Smooth muscle cell (in vitro differentiated cells): ENCODE data around the gene PPFIBP2. TPM values are rescaled to one million over a fixed set of nuclear protein-coding genes. Genes with fewer than 3 reads are reported as not detected.

Source experiments
- DNase-seq: peaks from one replicate; lab custom pipeline; 2025; ENCODE audit not compliant: unreplicated experiment; lab: John Stamatoyannopoulos, UW
- H2AFZ ChIP-seq: fragments of 200-600 bp; sonication (generic); 2 replicates; pipeline ENCODE4 v1.6.0; 2016; ENCODE audit warnings: antibody characterized with exemption, low read depth, mild to moderate bottlenecking
- H3F3A ChIP-seq: fragments of 200-600 bp; sonication (generic); 2 replicates; pipeline ENCODE4 v1.6.0; 2017; ENCODE audit warnings: antibody characterized with exemption, low read depth
- H3K27ac ChIP-seq: fragments of 200-600 bp; sonication (generic); 2 replicates; pipeline ENCODE4 v1.5.1; 2016; ENCODE audit warnings: low read depth, mild to moderate bottlenecking
- H3K27me3 ChIP-seq: fragments of 200-600 bp; sonication (generic); 2 replicates; pipeline ENCODE4 v1.6.1; 2016; ENCODE audit warnings: low read depth, mild to moderate bottlenecking
- H3K36me3 ChIP-seq: fragments of 200-600 bp; sonication (generic); 2 replicates; pipeline ENCODE4 v1.5.1; 2016; ENCODE audit warnings: low read depth
- H3K4me1 ChIP-seq: fragments of 200-600 bp; sonication (generic); 2 replicates; pipeline ENCODE4 v1.5.1; 2016; ENCODE audit warnings: low read depth
- H3K4me2 ChIP-seq: fragments of 200-600 bp; sonication (generic); 2 replicates; pipeline ENCODE4 v1.6.0; 2016; ENCODE audit warnings: mild to moderate bottlenecking
- H3K4me3 ChIP-seq: fragments of 200-600 bp; sonication (generic); 2 replicates; pipeline ENCODE4 v1.5.1; 2016; ENCODE audit warnings: mild to moderate bottlenecking
- H3K79me2 ChIP-seq: fragments of 200-600 bp; sonication (generic); 2 replicates; pipeline ENCODE4 v1.6.0; 2016; ENCODE audit warnings: low read depth, mild to moderate bottlenecking
- H3K9ac ChIP-seq: fragments of 200-600 bp; sonication (generic); 2 replicates; pipeline ENCODE4 v1.6.0; 2016; ENCODE audit warnings: low read depth
- H3K9me3 ChIP-seq: fragments of 200-600 bp; sonication (generic); replicated peaks from 2 replicates; pipeline ENCODE4 v1.5.1; 2016; ENCODE audit warnings: low read depth
- H4K20me1 ChIP-seq: fragments of 200-600 bp; sonication (generic); 2 replicates; pipeline ENCODE4 v1.6.0; 2016; ENCODE audit warnings: low read depth
- WGBS: methylation state at CpG from one replicate; pipeline ENCODE4 v1.1.7; 2016; ENCODE audit warnings: low lambda C conversion rate; 5-methylcytosine and 5-hydroxymethylcytosine counted together
- polyA plus RNA-seq: library from polyadenylated mRNA; unstranded; fragments of >200 nt; fragmentation: Nextera tagmentation; extraction: Ambion mirVana; gene quantifications from 2 replicates; pipeline ENCODE4 v1.2.1, GENCODE V29; 2016
- total RNA-seq: library from RNA; depleted of rRNA; stranded (reverse); fragments of >200 nt; gene quantifications from 2 replicates; pipeline ENCODE4 v1.2.3, GENCODE V29; 2014
- TF ChIP-seq, protein P1 (sequence below): fragments of 200-600 bp; sonication (generic); IDR thresholded peaks from 2 replicates; pipeline ENCODE4 v1.5.1; 2017; ENCODE audit warnings: borderline replicate concordance, mild to moderate bottlenecking, antibody characterized with exemption; ENCODE audit not compliant: insufficient read depth, poor library complexity, severe bottlenecking

Gene PPFIBP2
- total and polyA plus RNA-seq, 2 experiments from 2014 or later = 9.8 to 20.2 TPM

DNA sequence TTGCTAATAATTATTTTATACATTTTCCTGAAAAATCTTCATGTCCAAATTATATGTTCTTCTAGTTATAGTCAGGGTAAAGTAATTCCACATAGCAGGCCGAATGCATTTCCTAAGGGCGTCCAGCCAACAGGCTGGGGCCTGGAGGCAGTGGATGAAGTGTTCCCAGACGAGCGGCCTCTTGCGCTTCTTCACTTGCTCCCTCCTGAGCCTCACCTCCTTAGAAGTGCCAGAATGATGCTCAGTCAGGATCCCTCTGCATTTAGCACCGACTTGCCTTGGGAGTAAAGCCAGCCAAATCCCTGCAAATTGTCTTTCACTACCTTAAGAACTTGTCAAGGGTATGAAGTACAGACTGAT, 27.0 kb upstream of the PPFIBP2 start:
- Histone ChIP-seq H3K4me3 (peak overlapping the region; percentile 32), H3K4me1 (no peaks in the 10 kb centered on the region), H3K27ac (no peak overlapping the region), H4K20me1 (no peaks in the 10 kb centered on the region), H2AFZ (no peak overlapping the region), H3K9me3 (no peaks in the 10 kb centered on the region), H3K4me2 (no peak overlapping the region), H3F3A (no peaks in the 10 kb centered on the region), H3K36me3 (no peaks in the 10 kb centered on the region), H3K9ac (no peak overlapping the region), H3K79me2 (no peaks in the 10 kb centered on the region), H3K27me3 (no peaks in the 10 kb centered on the region)
- no peak for DNase-seq
- TF ChIP-seq, protein P1, sequence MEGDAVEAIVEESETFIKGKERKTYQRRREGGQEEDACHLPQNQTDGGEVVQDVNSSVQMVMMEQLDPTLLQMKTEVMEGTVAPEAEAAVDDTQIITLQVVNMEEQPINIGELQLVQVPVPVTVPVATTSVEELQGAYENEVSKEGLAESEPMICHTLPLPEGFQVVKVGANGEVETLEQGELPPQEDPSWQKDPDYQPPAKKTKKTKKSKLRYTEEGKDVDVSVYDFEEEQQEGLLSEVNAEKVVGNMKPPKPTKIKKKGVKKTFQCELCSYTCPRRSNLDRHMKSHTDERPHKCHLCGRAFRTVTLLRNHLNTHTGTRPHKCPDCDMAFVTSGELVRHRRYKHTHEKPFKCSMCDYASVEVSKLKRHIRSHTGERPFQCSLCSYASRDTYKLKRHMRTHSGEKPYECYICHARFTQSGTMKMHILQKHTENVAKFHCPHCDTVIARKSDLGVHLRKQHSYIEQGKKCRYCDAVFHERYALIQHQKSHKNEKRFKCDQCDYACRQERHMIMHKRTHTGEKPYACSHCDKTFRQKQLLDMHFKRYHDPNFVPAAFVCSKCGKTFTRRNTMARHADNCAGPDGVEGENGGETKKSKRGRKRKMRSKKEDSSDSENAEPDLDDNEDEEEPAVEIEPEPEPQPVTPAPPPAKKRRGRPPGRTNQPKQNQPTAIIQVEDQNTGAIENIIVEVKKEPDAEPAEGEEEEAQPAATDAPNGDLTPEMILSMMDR = no peak
- WGBS = 90% methylated on average over 6 of the region's 6 CpGs

DNA sequence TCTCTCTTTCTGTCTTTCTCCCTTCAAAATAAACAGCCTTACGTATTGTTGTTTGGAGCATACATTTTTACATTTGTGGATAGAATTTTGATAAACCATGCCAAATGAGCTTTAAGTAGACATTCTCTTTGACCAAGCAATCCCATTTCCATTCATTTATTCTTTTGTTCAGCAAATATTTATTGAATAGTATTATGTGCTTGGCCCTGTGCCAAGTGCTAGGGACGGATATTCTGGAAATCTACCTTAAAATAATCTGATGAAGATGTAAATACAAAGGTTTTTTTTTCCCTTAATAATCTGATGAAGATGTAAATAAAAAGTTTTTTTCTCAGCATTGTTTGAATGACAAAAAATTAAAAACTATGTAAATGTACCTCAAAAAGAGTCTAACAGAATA, 26.4 kb upstream of the PPFIBP2 start:
- H3K9me3 ChIP-seq = no peaks in the 10 kb centered on the region
- H3K4me2 ChIP-seq = no peak overlapping the region
- H3K79me2 ChIP-seq = no peaks in the 10 kb centered on the region
- no peak overlapping the region for H3K9ac ChIP-seq
- no peaks in the 10 kb centered on the region for H4K20me1 ChIP-seq
- no peak for DNase-seq
- TF ChIP-seq, protein P1 = no peak
- no peaks in the 10 kb centered on the region for H3K4me1 ChIP-seq
- H3K4me3 ChIP-seq = peak overlapping the region; percentile 32
- no peaks in the 10 kb centered on the region for H3K36me3 ChIP-seq
- no peaks in the 10 kb centered on the region for H3F3A ChIP-seq
- no peaks in the 10 kb centered on the region for H3K27me3 ChIP-seq
- no peak overlapping the region for H3K27ac ChIP-seq
- no peak overlapping the region for H2AFZ ChIP-seq
- WGBS = 97% methylated on average over 2 of the region's 2 CpGs

DNA sequence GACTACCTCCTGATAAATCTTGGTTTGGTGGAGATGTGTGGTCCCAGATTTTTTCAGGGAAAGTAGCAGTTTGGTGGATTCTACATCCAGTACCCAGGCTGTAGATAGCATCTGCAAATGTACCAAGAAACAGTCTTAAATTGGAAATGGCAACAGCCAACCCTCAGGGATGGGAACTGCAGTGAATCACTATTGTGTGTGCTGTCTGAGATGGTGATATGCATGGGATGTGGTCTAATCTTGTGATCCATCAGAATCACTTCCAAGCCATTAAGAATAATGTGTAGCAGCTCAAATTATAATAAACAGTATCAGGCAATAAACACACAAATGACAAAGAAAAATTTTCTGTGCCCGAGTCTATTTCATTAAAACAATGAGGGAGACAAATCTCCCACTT, 25.1 kb upstream of the PPFIBP2 start:
- H2AFZ ChIP-seq = no peak overlapping the region
- H3K9me3 ChIP-seq = no peaks in the 10 kb centered on the region
- H3K4me1 ChIP-seq = no peaks in the 10 kb centered on the region
- H3F3A ChIP-seq = no peaks in the 10 kb centered on the region
- DNase-seq = no peak
- H4K20me1 ChIP-seq = no peaks in the 10 kb centered on the region
- H3K79me2 ChIP-seq = no peaks in the 10 kb centered on the region
- H3K27ac ChIP-seq = no peak overlapping the region
- H3K27me3 ChIP-seq = no peaks in the 10 kb centered on the region
- no peak overlapping the region for H3K4me2 ChIP-seq
- H3K9ac ChIP-seq = no peak overlapping the region
- no peaks in the 10 kb centered on the region for H3K36me3 ChIP-seq
- H3K4me3 ChIP-seq = no peak overlapping the region
- 100% methylated on average over 1 of the region's 1 CpG for WGBS
- TF ChIP-seq, protein P1 = no peak

DNA sequence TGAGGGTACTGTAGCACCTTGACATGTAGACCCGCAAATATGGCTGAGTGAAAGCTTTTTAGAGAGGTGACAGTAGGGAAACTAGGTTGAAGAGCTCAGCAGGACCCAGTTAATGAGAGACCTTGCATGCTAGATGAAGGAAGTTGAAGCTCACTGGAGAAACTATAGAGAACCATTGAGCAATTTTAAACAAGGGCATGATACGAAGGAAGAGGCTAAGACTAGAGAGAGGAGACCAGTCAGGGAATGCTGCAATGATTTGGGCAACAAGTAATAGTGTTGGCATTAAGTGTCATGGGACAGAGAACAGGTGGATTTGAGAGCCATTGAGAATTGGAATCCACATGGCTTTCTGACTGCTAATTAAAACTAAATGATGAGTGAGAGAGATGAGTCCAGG, 24.4 kb upstream of the PPFIBP2 start:
- H3K79me2 ChIP-seq = no peaks in the 10 kb centered on the region
- no peak overlapping the region for H3K4me3 ChIP-seq
- TF ChIP-seq, protein P1 = no peak
- H3K4me1 ChIP-seq = no peaks in the 10 kb centered on the region
- no peaks in the 10 kb centered on the region for H3K9me3 ChIP-seq
- no peaks in the 10 kb centered on the region for H3K27me3 ChIP-seq
- no peak overlapping the region for H3K4me2 ChIP-seq
- no peak overlapping the region for H2AFZ ChIP-seq
- H3K36me3 ChIP-seq = no peaks in the 10 kb centered on the region
- H3F3A ChIP-seq = no peaks in the 10 kb centered on the region
- H4K20me1 ChIP-seq = no peaks in the 10 kb centered on the region
- 83% methylated on average over 2 of the region's 2 CpGs for WGBS
- no peak overlapping the region for H3K9ac ChIP-seq
- H3K27ac ChIP-seq = no peak overlapping the region
- DNase-seq = no peak
